Ascending aorta (tissue), 2 donors: ENCODE measurements around the gene FAM98B. TPM values are rescaled to one million over a fixed set of nuclear protein-coding genes. Genes with fewer than 3 reads are reported as not detected.

Experiments
- DNase-seq, 2 donors: peaks; one replicate each; pipeline ENCODE4 v3.0.0-alpha.2; 2019; ENCODE audit warnings: low spot score in 2 of 2
- H3K27ac ChIP-seq, 2 donors: fragments of 200-600 bp; sonication (generic); one replicate each; pipeline ENCODE4 v1.5.1; 2016 to 2017; ENCODE audit warnings: mild to moderate bottlenecking in 1 of 2
- H3K27me3 ChIP-seq: fragments of 200-600 bp; sonication (generic); one replicate; pipeline ENCODE4 v1.5.1; 2017
- H3K36me3 ChIP-seq, 2 donors: fragments of 200-600 bp; sonication (generic); one replicate each; pipeline ENCODE4 v1.5.1; 2016
- H3K4me1 ChIP-seq, 2 donors: fragments of 200-600 bp; sonication (generic); one replicate each; pipeline ENCODE4 v1.5.1; 2016 to 2017; ENCODE audit warnings: mild to moderate bottlenecking in 1 of 2
- H3K4me3 ChIP-seq, 2 donors: fragments of 200-600 bp; sonication (generic); one replicate each; pipeline ENCODE4 v1.5.1; 2016 to 2017; ENCODE audit warnings: mild to moderate bottlenecking in 1 of 2
- H3K9me3 ChIP-seq, 2 donors: fragments of 200-600 bp; sonication (generic); one replicate each; pipeline ENCODE4 v1.5.1; 2016
- CTCF ChIP-seq, 3 experiments: fragments of 200-600 bp in 2 of 3; fragments of 450-650 bp in 1 of 3; sonication (generic) in 2 of 3; IDR thresholded peaks; one replicate each; pipeline ENCODE4 v1.5.1; 2016 to 2019; ENCODE audit warnings: antibody characterized with exemption in 3 of 3, mild to moderate bottlenecking in 1 of 3, moderate library complexity in 1 of 3
- intact Hi-C: fragments of 100-400 bp; cut with DNase I; formaldehyde crosslinking; loops from one replicate; pipeline ENCODE4 v1.15.1; 2023
- total RNA-seq: library from RNA; depleted of rRNA; stranded (reverse); fragments of >200 nt; gene quantifications from one replicate; pipeline ENCODE4 v1.1.0, GENCODE V29; 2016

Gene FAM98B
- total RNA-seq, 1 donor from 2014 or later, result 6.4 TPM

- no peak overlapping the region for H3K27ac ChIP-seq
- no peak overlapping the region for H3K4me3 ChIP-seq
- intact Hi-C loops, result no loop called here
- no peak for TF ChIP-seq CTCF (IDR thresholded peaks at IDR 0.05)
- H3K4me1 ChIP-seq, result no peaks in the 10 kb centered on the region
- H3K36me3 ChIP-seq, result no peaks in the 10 kb centered on the region
- H3K27me3 ChIP-seq, result no peaks in the 10 kb centered on the region
- DNase-seq, result no peak
- no peaks in the 10 kb centered on the region for H3K9me3 ChIP-seq
Observed at GRCh38 chr15:38530113-38530512, 76.2 kb downstream of the FAM98B start.

- DNase-seq, result no peak
- no peak overlapping the region for H3K4me3 ChIP-seq
- H3K27ac ChIP-seq, result no peak overlapping the region
- H3K36me3 ChIP-seq, result no peaks in the 10 kb centered on the region
- H3K9me3 ChIP-seq, result no peaks in the 10 kb centered on the region
- intact Hi-C loops, result no loop called here
- TF ChIP-seq CTCF (IDR thresholded peaks at IDR 0.05), result no peak
- no peaks in the 10 kb centered on the region for H3K27me3 ChIP-seq
- H3K4me1 ChIP-seq, result no peaks in the 10 kb centered on the region
Observed at GRCh38 chr15:38531509-38531908, 77.6 kb downstream of the FAM98B start.

GRCh38 chr15:38532728-38533127, 78.8 kb downstream of the FAM98B start:
- no peak for DNase-seq
- no peaks in the 10 kb centered on the region for H3K4me1 ChIP-seq
- no peak overlapping the region for H3K27ac ChIP-seq
- H3K27me3 ChIP-seq, result no peaks in the 10 kb centered on the region
- no peak overlapping the region for H3K4me3 ChIP-seq
- intact Hi-C loops, result no loop called here
- no peaks in the 10 kb centered on the region for H3K36me3 ChIP-seq
- H3K9me3 ChIP-seq, result no peaks in the 10 kb centered on the region
- no peak for TF ChIP-seq CTCF (IDR thresholded peaks at IDR 0.05)

- TF ChIP-seq CTCF (IDR thresholded peaks at IDR 0.05), result no peak
- H3K27ac ChIP-seq, result no peak overlapping the region
- no peak for DNase-seq
- no peaks in the 10 kb centered on the region for H3K9me3 ChIP-seq
- H3K4me3 ChIP-seq, result no peak overlapping the region
- no peaks in the 10 kb centered on the region for H3K27me3 ChIP-seq
- no peaks in the 10 kb centered on the region for H3K36me3 ChIP-seq
- no peaks in the 10 kb centered on the region for H3K4me1 ChIP-seq
- intact Hi-C loops, result no loop called here
Observed at GRCh38 chr15:38533416-38533915, 79.5 kb downstream of the FAM98B start.

GRCh38 chr15:38533926-38534325, 80.0 kb downstream of the FAM98B start:
- no peaks in the 10 kb centered on the region for H3K36me3 ChIP-seq
- no peak for TF ChIP-seq CTCF (IDR thresholded peaks at IDR 0.05)
- no peaks in the 10 kb centered on the region for H3K9me3 ChIP-seq
- H3K27ac ChIP-seq, result no peak overlapping the region
- H3K4me1 ChIP-seq, result no peaks in the 10 kb centered on the region
- intact Hi-C loops, result no loop called here
- no peak overlapping the region for H3K4me3 ChIP-seq
- no peak for DNase-seq
- no peaks in the 10 kb centered on the region for H3K27me3 ChIP-seq

GRCh38 chr15:38534691-38535090, 80.8 kb downstream of the FAM98B start:
- H3K4me1 ChIP-seq, result no peaks in the 10 kb centered on the region
- H3K27me3 ChIP-seq, result no peaks in the 10 kb centered on the region
- no peak overlapping the region for H3K27ac ChIP-seq
- intact Hi-C loops, result no loop called here
- H3K9me3 ChIP-seq, result no peaks in the 10 kb centered on the region
- H3K4me3 ChIP-seq, result no peak overlapping the region
- H3K36me3 ChIP-seq, result no peaks in the 10 kb centered on the region
- no peak for TF ChIP-seq CTCF (IDR thresholded peaks at IDR 0.05)
- DNase-seq, result no peak
